Gastrocnemius medialis (tissue), 4 donors: Measurements from ENCODE around the gene PLXDC2.

ENCODE experiments used
- POLR2A ChIP-seq, 2 donors: fragments of 450-650 bp; IDR thresholded peaks; one replicate each; pipeline ENCODE4 v1.6.1; 2017; ENCODE audit warnings: antibody characterized with exemption in 2 of 2, mild to moderate bottlenecking in 2 of 2, moderate library complexity in 2 of 2
- TF ChIP-seq, protein P1 (sequence below), 5 experiments: fragments of 450-650 bp in 3 of 5; fragments of 200-600 bp in 2 of 5; sonication (generic) in 2 of 5; IDR thresholded peaks in 4 of 5; conservative IDR thresholded peaks in 1 of 5; 1 replicate in 4 of 5; 2 replicates in 1 of 5; pipeline ENCODE4 v1.5.1; 2016 to 2019; ENCODE audit warnings: antibody characterized with exemption in 5 of 5, mild to moderate bottlenecking in 3 of 5, moderate library complexity in 3 of 5

- TF ChIP-seq, protein P1, sequence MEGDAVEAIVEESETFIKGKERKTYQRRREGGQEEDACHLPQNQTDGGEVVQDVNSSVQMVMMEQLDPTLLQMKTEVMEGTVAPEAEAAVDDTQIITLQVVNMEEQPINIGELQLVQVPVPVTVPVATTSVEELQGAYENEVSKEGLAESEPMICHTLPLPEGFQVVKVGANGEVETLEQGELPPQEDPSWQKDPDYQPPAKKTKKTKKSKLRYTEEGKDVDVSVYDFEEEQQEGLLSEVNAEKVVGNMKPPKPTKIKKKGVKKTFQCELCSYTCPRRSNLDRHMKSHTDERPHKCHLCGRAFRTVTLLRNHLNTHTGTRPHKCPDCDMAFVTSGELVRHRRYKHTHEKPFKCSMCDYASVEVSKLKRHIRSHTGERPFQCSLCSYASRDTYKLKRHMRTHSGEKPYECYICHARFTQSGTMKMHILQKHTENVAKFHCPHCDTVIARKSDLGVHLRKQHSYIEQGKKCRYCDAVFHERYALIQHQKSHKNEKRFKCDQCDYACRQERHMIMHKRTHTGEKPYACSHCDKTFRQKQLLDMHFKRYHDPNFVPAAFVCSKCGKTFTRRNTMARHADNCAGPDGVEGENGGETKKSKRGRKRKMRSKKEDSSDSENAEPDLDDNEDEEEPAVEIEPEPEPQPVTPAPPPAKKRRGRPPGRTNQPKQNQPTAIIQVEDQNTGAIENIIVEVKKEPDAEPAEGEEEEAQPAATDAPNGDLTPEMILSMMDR (IDR thresholded peaks at IDR 0.05 in 4 of 5, conservative IDR thresholded peaks at IDR 0.05 in 1 of 5): no peak
- TF ChIP-seq POLR2A (IDR thresholded peaks at IDR 0.05): no peak
These were observed 155.3 kb downstream of the PLXDC2 start for GRCh38 chr10:19971343-19972052.
